Measurements from ENCODE around the gene RAB11FIP5. TPM values are rescaled to one million over a fixed set of nuclear protein-coding genes. Genes with fewer than 3 reads are reported as not detected.

The RAB11FIP5 gene
- total and polyA plus RNA-seq, 9 of the 15 experiments (the other 6 are each of a cell fraction or from before 2014, with no cell fraction given): 1.7 to 14.4 (median 6.4) TPM

- FAIRE-seq: no peak
- CTCF ChIA-PET (ENCODE audit: low intra/inter-chr PET ratio): no interaction called here
- no peaks in the 10 kb centered on the region for H3K79me2 ChIP-seq (ENCODE audit: control insufficient read depth, insufficient read depth, low read length)
- no peak overlapping the region for H3K4me2 ChIP-seq (ENCODE audit: insufficient read depth, low read length)
- H3K9ac ChIP-seq (ENCODE audit: insufficient read depth in 1 of 2, low read depth in 2 of 2, low read length in 2 of 2): no peak overlapping the region
- H3K27me3 ChIP-seq (ENCODE audit: control insufficient read depth in 2 of 2, insufficient read depth in 2 of 2, low read length in 2 of 2): no peaks in the 10 kb centered on the region
- peaks cover 11% of the 10 kb centered on the region; the same call in 1 of the 3 replicates for H3K36me3 ChIP-seq (ENCODE audit: control insufficient read depth, insufficient read depth, low read length)
- 89% methylated on average over 5 of the region's 5 CpGs for WGBS (ENCODE audit: insufficient coverage, low coverage, missing lambda C conversion rate)
- no peak for ATAC-seq
- no peaks in the 10 kb centered on the region for H3K9me3 ChIP-seq (replicated peaks; ENCODE audit: control insufficient read depth, insufficient read depth, low read depth, low read length)
- peaks cover 12 to 14% of the 10 kb centered on the region in 2 experiments; a peak in 4 of 5 replicates for H3K4me1 ChIP-seq (replicated peaks in 1 of 2; ENCODE audit: control insufficient read depth in 2 of 2, insufficient read depth in 2 of 2, low read length in 2 of 2)
- no peak overlapping the region for H3K4me3 ChIP-seq
- H3K9me1 ChIP-seq (ENCODE audit: control insufficient read depth, insufficient read depth, low read length): no peaks in the 10 kb centered on the region
- POLR2A ChIA-PET: interaction anchor here (0.6 kb wide), 1 partner anchor 113 kb away, joined by 3 read pairs; no protein-coding TSS in a partner anchor
- BruUV-seq (replicated peaks): no TSS peak
- intact Hi-C loops (cut with micrococcal nuclease) (no loop called here), in situ Hi-C loops (cut with MboI) (no loop called here)
- H4K20me1 ChIP-seq (replicated peaks; ENCODE audit: control insufficient read depth, insufficient read depth, low read length): no peaks in the 10 kb centered on the region; the same call in 1 of the 2 replicates
- H3K27ac ChIP-seq (ENCODE audit: extremely low read depth, low read depth, low read length): no peak overlapping the region
- DNase-seq (ENCODE audit: extremely low read depth in 1 of 4, low spot score in 3 of 4): no peak
- peak; percentile 2 for TF ChIP-seq RBM25 (IDR thresholded peaks at IDR 0.05; ENCODE audit: low read depth, low read length, severe bottlenecking)
- TF ChIP-seq JUN (IDR thresholded peaks at IDR 0.05; ENCODE audit: borderline replicate concordance, low read depth, low read length): no peak
- no peak for TF ChIP-seq JUN (CRISPR knock-in tag; IDR thresholded peaks at IDR 0.05; ENCODE audit: borderline replicate concordance)
- no peak overlapping the region for H2AFZ ChIP-seq (ENCODE audit: low read depth, low read length)
These were observed 78.9 kb downstream of the RAB11FIP5 start for GRCh38 chr2:73033766-73034381.

DNA sequence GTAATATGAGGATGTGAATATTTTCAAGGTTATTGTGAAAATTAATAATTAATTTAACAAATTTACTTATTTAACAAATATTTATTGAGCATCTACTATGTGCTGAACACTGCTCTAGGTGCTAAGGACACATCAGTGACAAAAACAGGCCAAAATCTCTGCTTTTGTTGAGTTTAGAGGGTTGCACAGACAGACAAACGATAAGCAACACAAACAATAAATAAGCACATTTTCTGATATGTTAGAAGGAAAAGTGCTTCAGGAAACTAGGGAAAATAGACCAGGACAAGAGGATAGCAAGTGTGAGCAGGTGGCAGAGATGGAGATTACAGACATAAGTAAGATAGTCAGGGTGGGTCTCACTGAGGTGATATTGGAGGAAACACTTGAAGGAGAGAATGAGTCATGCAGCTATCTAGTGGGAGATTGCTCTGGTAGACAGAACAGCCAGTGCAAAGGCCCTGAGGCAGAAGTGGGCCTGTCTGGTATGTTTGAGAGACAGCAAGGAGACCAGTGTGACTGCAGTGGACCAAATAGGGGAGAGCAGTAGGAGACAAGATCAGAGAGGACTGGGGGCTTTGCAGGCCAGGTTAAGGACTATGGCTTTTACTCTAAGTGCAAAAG lies 79.5 kb downstream of the RAB11FIP5 start:
- Histone ChIP-seq H3K4me2 (ENCODE audit: insufficient read depth, low read length) (no peak overlapping the region), H3K36me3 (ENCODE audit: control insufficient read depth, insufficient read depth, low read length) (peaks cover 12% of the 10 kb centered on the region; the same call in 1 of the 3 replicates), H3K9me3 (replicated peaks; ENCODE audit: control insufficient read depth, insufficient read depth, low read depth, low read length) (no peaks in the 10 kb centered on the region), H4K20me1 (replicated peaks; ENCODE audit: control insufficient read depth, insufficient read depth, low read length) (no peaks in the 10 kb centered on the region; the same call in 1 of the 2 replicates), H3K4me1 (replicated peaks in 1 of 2; ENCODE audit: control insufficient read depth in 2 of 2, insufficient read depth in 2 of 2, low read length in 2 of 2) (peaks cover 12 to 14% of the 10 kb centered on the region in 2 experiments; a peak in 4 of 5 replicates), H3K79me2 (ENCODE audit: control insufficient read depth, insufficient read depth, low read length) (no peaks in the 10 kb centered on the region), H3K4me3 (no peak overlapping the region), H3K9me1 (ENCODE audit: control insufficient read depth, insufficient read depth, low read length) (no peaks in the 10 kb centered on the region), H3K27ac (ENCODE audit: extremely low read depth, low read depth, low read length) (no peak overlapping the region), H3K27me3 (ENCODE audit: control insufficient read depth in 2 of 2, insufficient read depth in 2 of 2, low read length in 2 of 2) (no peaks in the 10 kb centered on the region), H2AFZ (ENCODE audit: low read depth, low read length) (no peak overlapping the region), H3K9ac (ENCODE audit: insufficient read depth in 1 of 2, low read depth in 2 of 2, low read length in 2 of 2) (no peak overlapping the region)
- no peak for FAIRE-seq
- peak in 1 of 4 experiments; percentile 11 for DNase-seq (ENCODE audit: extremely low read depth in 1 of 4, low spot score in 3 of 4)
- ATAC-seq: no peak
- TF ChIP-seq MECOM (CRISPR knock-in tag; IDR thresholded peaks at IDR 0.05) (no peak), ADNP (tag; IDR thresholded peaks at IDR 0.05) (peak; percentile 49; the same call in 1 of the 2 replicates), RBM25 (IDR thresholded peaks at IDR 0.05; ENCODE audit: low read depth, low read length, severe bottlenecking) (peak; percentile 76), JUND (IDR thresholded peaks at IDR 0.05; ENCODE audit: borderline replicate concordance, low read depth, low read length) (peak; percentile 40; the same call in 1 of the 2 replicates), JUND (tag; IDR thresholded peaks at IDR 0.05; ENCODE audit: borderline replicate concordance, low read depth, low read length) (peak; percentile 43; the same call in 2 of the 3 replicates), BCOR (IDR thresholded peaks at IDR 0.05) (peak; percentile 76; the same call in 1 of the 2 replicates), TAL1 (IDR thresholded peaks at IDR 0.05) (no peak), KDM1A (IDR thresholded peaks at IDR 0.05) (peak in 1 of 2 experiments; percentile 50; a peak in 3 of 4 replicates), TRIM24 (IDR thresholded peaks at IDR 0.05) (no peak)
- ChIA-PET CTCF (ENCODE audit: low intra/inter-chr PET ratio) (no interaction called here), POLR2A (interaction anchor here (0.6 kb wide), 1 partner anchor 15 kb away, joined by 3 read pairs; no protein-coding TSS in a partner anchor)
- intact Hi-C loops (cut with micrococcal nuclease) (no loop called here), in situ Hi-C loops (cut with MboI) (no loop called here)
- WGBS (ENCODE audit: insufficient coverage, low coverage, missing lambda C conversion rate): 44% methylated on average over 1 of the region's 1 CpG
- no TSS peak for BruUV-seq (replicated peaks)
